GM19372 (cell line): ENCODE results near the gene LHFPL3.
A peak's percentile ranks its signal among the peaks of the same experiment; 100 is the strongest.

ENCODE experiments used
- ATAC-seq: cut with Tn5 transposase; IDR thresholded peaks from one replicate; pipeline ENCODE4 v1.9.1; 2021; ENCODE audit warnings: mild to moderate bottlenecking, low read depth, moderate library complexity; ENCODE audit not compliant: unreplicated experiment

The LHFPL3 gene

GRCh38 chr7:104825099-104825498 lies 496.7 kb downstream of the LHFPL3 start:
- no peak for ATAC-seq

GRCh38 chr7:104826135-104826534 lies 497.7 kb downstream of the LHFPL3 start:
- no peak for ATAC-seq

- ATAC-seq = no peak
Measured at GRCh38 chr7:104836976-104837375, 508.6 kb downstream of the LHFPL3 start.

GRCh38 chr7:104838537-104839299 lies 510.3 kb downstream of the LHFPL3 start:
- no peak for ATAC-seq

- ATAC-seq = no peak
Measured at GRCh38 chr7:104839842-104840241, 511.4 kb downstream of the LHFPL3 start.

- ATAC-seq = no peak
Measured at GRCh38 chr7:104841798-104842197, 513.4 kb downstream of the LHFPL3 start.

- ATAC-seq = no peak
Measured at GRCh38 chr7:104843198-104843597, 514.8 kb downstream of the LHFPL3 start.

- no peak for ATAC-seq
Measured at GRCh38 chr7:104845557-104845956, 517.2 kb downstream of the LHFPL3 start.

GRCh38 chr7:104846731-104847130 lies 518.3 kb downstream of the LHFPL3 start:
- ATAC-seq = no peak

GRCh38 chr7:104848138-104848990 lies 520.0 kb downstream of the LHFPL3 start:
- no peak for ATAC-seq

- ATAC-seq = no peak
Measured at GRCh38 chr7:104850374-104850773, 522.0 kb downstream of the LHFPL3 start.

GRCh38 chr7:104851268-104851667 lies 522.9 kb downstream of the LHFPL3 start:
- no peak for ATAC-seq

GRCh38 chr7:104852386-104852785 lies 524.0 kb downstream of the LHFPL3 start:
- ATAC-seq = no peak

GRCh38 chr7:104855861-104856260 lies 527.5 kb downstream of the LHFPL3 start:
- no peak for ATAC-seq

GRCh38 chr7:104857458-104858425 lies 529.3 kb downstream of the LHFPL3 start:
- ATAC-seq = peak; percentile 64

GRCh38 chr7:104859754-104860426 lies 531.5 kb downstream of the LHFPL3 start:
- ATAC-seq = no peak

- ATAC-seq = no peak
Measured at GRCh38 chr7:104861729-104862390, 533.5 kb downstream of the LHFPL3 start.

- no peak for ATAC-seq
Measured at GRCh38 chr7:104862719-104863118, 534.3 kb downstream of the LHFPL3 start.

GRCh38 chr7:104873401-104873800 lies 545.0 kb downstream of the LHFPL3 start:
- no peak for ATAC-seq
